Activated CD8-positive, alpha-beta T cell treated with anti-CD3 and anti-CD28 coated beads for 36 hours (primary cell): ENCODE data around the gene CCDC90B. TPM values are rescaled to one million over a fixed set of nuclear protein-coding genes. Genes with fewer than 3 reads are reported as not detected.
"Not testable (repeated sequence)": the region's sequence is repeated elsewhere in the genome, so short reads cannot be mapped to it uniquely, and the experiment has no call there.

ENCODE experiments used
- ATAC-seq: fragments of 200-7000 bp; cut with Tn5 transposase; one replicate; pipeline ENCODE4 v1.10.0; 2021; ENCODE audit warnings: mild to moderate bottlenecking, moderate library complexity
- CTCF ChIA-PET: fragments of 350-600 bp; sonication (Branson Sonifier 250); formaldehyde crosslinking; loops from one replicate; lab custom pipeline; 2021; ENCODE audit warnings: antibody characterized with exemption; lab: Charles Lee
- POLR2A ChIA-PET: fragments of 350-600 bp; sonication (Branson Sonifier 250); formaldehyde crosslinking; loops from one replicate; lab custom pipeline; 2021; ENCODE audit warnings: antibody characterized with exemption; lab: Charles Lee
- DNase-seq: peaks from one replicate; pipeline ENCODE4 v3.0.0-alpha.2; 2020
- H3K27ac Mint-ChIP-seq: one replicate; pipeline ENCODE4 v1.8.0; 2021; ENCODE audit warnings: mild to moderate bottlenecking, mixed read lengths
- H3K27me3 Mint-ChIP-seq: one replicate; pipeline ENCODE4 v1.8.0; 2021; ENCODE audit warnings: mixed read lengths
- H3K36me3 Mint-ChIP-seq: one replicate; pipeline ENCODE4 v1.8.0; 2021; ENCODE audit warnings: low read depth, mixed read lengths
- H3K4me1 Mint-ChIP-seq: one replicate; pipeline ENCODE4 v1.8.0; 2021; ENCODE audit warnings: low read depth, mixed read lengths
- H3K4me3 Mint-ChIP-seq: one replicate; pipeline ENCODE4 v1.8.0; 2021; ENCODE audit warnings: mild to moderate bottlenecking, moderate library complexity, mixed read lengths
- H3K9me3 Mint-ChIP-seq: one replicate; pipeline ENCODE4 v1.8.0; 2021; ENCODE audit warnings: mixed read lengths
- CTCF ChIP-seq: fragments of 200-600 bp; IDR thresholded peaks from one replicate; pipeline ENCODE4 v1.8.0; 2022; ENCODE audit warnings: antibody characterized with exemption, mild to moderate bottlenecking
- intact Hi-C: fragments of 100-400 bp; cut with micrococcal nuclease; formaldehyde crosslinking; loops from one replicate; pipeline ENCODE4 v1.10.0; 2022
- total RNA-seq, 2 experiments: library from RNA; stranded (reverse); gene quantifications; one replicate each; pipeline ENCODE4 v1.2.3, GENCODE V29; 2021

CCDC90B gene
- total RNA-seq, 2 experiments from 2014 or later: 23.2 to 25.1 TPM

GRCh38 chr11:83319346-83319745 is 33.2 kb upstream of the CCDC90B start:
- TF ChIP-seq CTCF: no peak
- Mint-ChIP-seq H3K27ac (no peak overlapping the region), H3K4me1 (no peaks in the 10 kb centered on the region), H3K36me3 (no peaks in the 10 kb centered on the region), H3K4me3 (no peak overlapping the region), H3K27me3 (peaks cover 10% of the 10 kb centered on the region), H3K9me3 (no peaks in the 10 kb centered on the region)
- ChIA-PET POLR2A (no interaction called here), CTCF (interaction anchor here (0.7 to 1.7 kb wide), 2 partner anchors 13 to 27 kb away, joined by 3 to 5 read pairs; no protein-coding TSS in a partner anchor)
- no peak for DNase-seq
- no peak for ATAC-seq
- intact Hi-C loops: no loop called here

- DNase-seq: no peak
- intact Hi-C loops: no loop called here
- no peaks in the 10 kb centered on the region for H3K9me3 Mint-ChIP-seq
- H3K27ac Mint-ChIP-seq: no peak overlapping the region
- ChIA-PET POLR2A (no interaction called here), CTCF (interaction anchor here (0.7 to 1.7 kb wide), 2 partner anchors 12 to 26 kb away, joined by 3 to 5 read pairs; no protein-coding TSS in a partner anchor)
- H3K4me1 Mint-ChIP-seq: no peaks in the 10 kb centered on the region
- no peaks in the 10 kb centered on the region for H3K36me3 Mint-ChIP-seq
- ATAC-seq: no peak
- no peak overlapping the region for H3K4me3 Mint-ChIP-seq
- no peak for TF ChIP-seq CTCF
- H3K27me3 Mint-ChIP-seq: peaks cover 9% of the 10 kb centered on the region
These were observed 32.8 kb upstream of the CCDC90B start for GRCh38 chr11:83318931-83319330.

GRCh38 chr11:83317757-83318690 is 31.9 kb upstream of the CCDC90B start:
- POLR2A ChIA-PET: no interaction called here
- H3K36me3 Mint-ChIP-seq: no peaks in the 10 kb centered on the region
- H3K27me3 Mint-ChIP-seq: peaks cover 3% of the 10 kb centered on the region
- no peak for ATAC-seq
- no peak for TF ChIP-seq CTCF
- H3K4me1 Mint-ChIP-seq: no peaks in the 10 kb centered on the region
- H3K9me3 Mint-ChIP-seq: no peaks in the 10 kb centered on the region
- no peak for DNase-seq
- no peak overlapping the region for H3K27ac Mint-ChIP-seq
- H3K4me3 Mint-ChIP-seq: no peak overlapping the region
- intact Hi-C loops: no loop called here
- CTCF ChIA-PET: interaction anchor here (0.7 to 1.7 kb wide), 2 partner anchors 11 to 25 kb away, joined by 3 to 5 read pairs; no protein-coding TSS in a partner anchor

GRCh38 chr11:83316897-83317268 is 30.7 kb upstream of the CCDC90B start:
- H3K27ac Mint-ChIP-seq, H3K36me3 Mint-ChIP-seq, CTCF ChIA-PET, ATAC-seq, H3K27me3 Mint-ChIP-seq, H3K4me3 Mint-ChIP-seq, intact Hi-C loops, DNase-seq, H3K4me1 Mint-ChIP-seq, H3K9me3 Mint-ChIP-seq, POLR2A ChIA-PET: not testable (repeated sequence)

GRCh38 chr11:83316143-83316896 is 30.2 kb upstream of the CCDC90B start:
- DNase-seq, H3K27ac Mint-ChIP-seq, H3K27me3 Mint-ChIP-seq, H3K9me3 Mint-ChIP-seq, H3K36me3 Mint-ChIP-seq, H3K4me1 Mint-ChIP-seq, ATAC-seq, POLR2A ChIA-PET, H3K4me3 Mint-ChIP-seq, CTCF ChIA-PET, intact Hi-C loops: not testable (repeated sequence)
